Breast epithelium (tissue), 3 donors: ENCODE data around the gene VPS18.
"Not testable (repeated sequence)": the region's sequence is repeated elsewhere in the genome, so short reads cannot be mapped to it uniquely, and the experiment has no call there.

ENCODE experiments used
- CTCF ChIP-seq, 3 donors: fragments of 450-650 bp; IDR thresholded peaks; one replicate each; pipeline ENCODE4 v1.5.1; 2016 to 2017; ENCODE audit warnings: antibody characterized with exemption in 3 of 3, mild to moderate bottlenecking in 3 of 3, moderate library complexity in 3 of 3
- POLR2A ChIP-seq: fragments of 450-650 bp; IDR thresholded peaks from one replicate; pipeline ENCODE4 v1.6.1; 2016; ENCODE audit warnings: antibody characterized with exemption, mild to moderate bottlenecking, moderate library complexity

- TF ChIP-seq CTCF (IDR thresholded peaks at IDR 0.05); POLR2A: not testable (repeated sequence)
Observed at GRCh38 chr15:40861147-40861546, 33.1 kb upstream of the VPS18 start.
